Measurements from ENCODE around the gene GCGR.
A peak's percentile ranks its signal among the peaks of the same experiment; 100 is the strongest.

Gene GCGR

DNA sequence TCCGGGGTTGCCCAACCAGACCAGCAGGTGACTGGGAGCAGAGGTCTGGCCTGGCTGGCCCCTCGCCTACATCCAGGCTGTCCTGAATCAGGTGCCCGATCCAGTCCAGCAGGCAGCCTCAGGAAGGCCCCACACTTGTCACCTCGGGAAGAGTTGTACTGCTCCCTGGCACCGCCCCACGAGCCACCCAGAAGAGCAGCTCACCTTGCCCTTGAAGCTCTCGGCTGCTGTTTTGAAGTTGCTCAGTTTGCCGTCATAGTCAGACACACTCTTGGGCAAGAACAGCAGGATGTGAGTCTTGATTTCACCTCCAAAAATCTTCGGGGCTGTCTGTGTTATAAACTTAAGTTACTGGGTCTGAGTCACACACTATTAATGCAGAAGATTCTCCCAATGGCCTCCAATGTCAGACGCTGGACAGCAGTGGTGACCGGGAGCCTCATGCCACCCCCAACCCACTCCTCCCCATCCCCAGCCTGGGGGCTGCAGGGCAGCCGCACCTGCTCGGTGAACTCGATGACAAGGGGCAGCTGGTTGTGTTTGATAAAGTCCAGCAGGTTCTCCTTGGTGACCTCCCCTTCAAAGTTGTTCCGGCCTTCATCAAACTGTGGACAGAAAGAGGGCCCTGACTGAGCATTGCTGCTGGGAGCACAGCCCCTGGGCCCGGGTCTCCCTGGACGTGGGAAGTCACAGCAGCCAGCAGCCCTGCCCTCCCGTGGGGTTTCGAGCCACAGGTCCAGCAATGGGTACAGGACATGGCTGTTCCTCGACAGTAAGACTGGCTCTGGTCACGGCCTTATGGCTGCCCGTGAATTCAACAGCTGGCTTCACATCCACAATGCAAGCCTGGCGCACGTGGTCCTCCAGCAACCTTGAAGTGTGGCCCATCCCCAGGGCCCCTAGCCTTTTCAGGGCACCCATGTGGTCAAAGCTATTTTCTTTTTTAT lies 43.1 kb downstream of the GCGR start:
- no peak for DNase-seq (ENCODE audit: low read depth in 2 of 2)

- DNase-seq (ENCODE audit: low read depth in 2 of 2), result no peak
These were observed 45.5 kb downstream of the GCGR start for GRCh38 chr17:81849457-81849856.

DNA sequence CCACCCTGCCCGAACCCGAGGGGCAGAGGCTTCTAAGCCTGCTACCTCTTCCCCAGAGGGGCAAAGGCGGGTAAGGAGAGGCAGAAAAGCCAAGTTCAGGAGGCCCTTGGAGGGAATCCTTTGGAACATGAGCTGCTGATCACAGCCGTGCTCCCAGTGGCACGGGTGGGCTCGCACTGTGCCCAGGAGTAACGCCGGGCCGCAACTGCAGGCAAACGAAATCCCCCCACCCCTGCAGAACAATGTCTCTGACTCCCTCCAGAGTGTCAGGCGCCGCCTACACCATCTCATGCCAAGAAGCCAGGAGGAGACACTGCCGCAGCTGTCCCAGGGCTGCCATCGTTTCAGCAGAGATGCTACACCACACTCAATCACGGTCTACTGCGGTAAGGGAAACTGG lies 47.5 kb downstream of the GCGR start:
- no peak for DNase-seq (ENCODE audit: low read depth in 2 of 2)

DNA sequence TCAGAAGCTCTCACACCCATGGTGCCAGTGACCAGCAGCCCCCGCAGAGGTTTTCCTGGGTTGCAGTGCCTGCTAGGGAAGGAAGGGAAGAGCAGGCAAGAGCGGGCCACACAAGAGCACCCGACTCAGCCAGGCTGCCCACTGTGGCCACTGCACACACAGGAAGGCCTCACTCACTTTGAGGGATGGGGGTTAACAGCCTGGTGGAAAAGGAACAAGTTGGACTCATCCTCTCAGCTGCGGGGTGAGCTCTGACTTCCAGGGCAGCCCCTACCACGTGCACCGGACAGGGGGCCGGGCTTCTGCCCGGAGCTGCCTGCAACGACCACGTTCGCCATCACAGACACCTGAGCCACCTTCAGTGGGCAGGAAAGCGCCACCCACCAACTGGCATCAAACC lies 48.3 kb downstream of the GCGR start:
- DNase-seq (ENCODE audit: low read depth in 2 of 2), result no peak

GRCh38 chr17:81854974-81855774 lies 51.2 kb downstream of the GCGR start:
- DNase-seq (ENCODE audit: low read depth in 2 of 2), result no peak

GRCh38 chr17:81858170-81858966 lies 54.4 kb downstream of the GCGR start:
- no peak for DNase-seq (ENCODE audit: low read depth in 2 of 2)

- DNase-seq (ENCODE audit: low read depth in 2 of 2), result no peak
These were observed 55.3 kb downstream of the GCGR start for GRCh38 chr17:81858967-81859905.

GRCh38 chr17:81859906-81860755 lies 56.2 kb downstream of the GCGR start, which contains the start of gene P4HB:
Gene P4HB, minus strand, starts transcription at chr17:81860535. Its CDS starts 64 bp downstream, at chr17:81860471.
- DNase-seq (ENCODE audit: low read depth in 2 of 2), result peak in 1 of 2 donors; percentile 97

DNA sequence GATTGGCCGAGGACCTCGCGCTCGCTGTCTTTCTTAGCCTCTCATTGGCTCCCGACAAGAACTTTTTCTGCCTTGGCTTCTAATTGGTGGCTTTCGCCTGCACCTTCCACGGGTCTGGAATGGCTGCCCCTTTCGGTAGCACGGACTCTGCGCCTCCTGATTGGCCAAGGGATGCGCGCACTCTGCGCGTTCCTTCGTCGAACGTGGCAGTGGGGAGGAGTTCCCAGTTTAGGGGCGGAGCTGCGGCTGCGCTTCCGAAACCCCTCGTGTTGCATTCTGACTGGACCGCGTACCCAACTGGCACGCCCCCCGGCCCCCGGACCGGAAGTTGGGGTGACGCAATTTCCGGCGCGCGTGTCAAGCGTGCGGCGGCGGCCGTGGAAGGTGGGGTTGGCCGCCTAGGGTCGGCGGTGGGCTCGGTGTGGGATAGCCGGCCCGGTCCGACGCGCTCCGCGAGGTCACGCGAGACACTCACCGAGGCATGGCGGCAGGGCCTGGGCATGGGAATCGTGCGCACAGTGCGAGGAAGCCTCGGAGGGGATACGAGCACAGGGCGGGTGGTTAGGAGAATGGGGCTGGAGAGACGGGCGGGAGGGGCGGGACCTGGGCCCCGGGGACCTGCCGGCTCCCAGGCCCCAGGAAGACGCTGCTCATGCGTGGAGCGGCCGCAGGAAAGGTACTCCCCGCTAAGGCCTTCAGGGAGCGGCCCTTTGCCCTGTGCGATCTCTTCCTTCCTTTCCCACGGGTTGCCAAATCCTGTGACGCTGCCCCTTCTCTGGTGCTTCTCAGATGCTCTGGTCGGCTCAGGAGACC lies 57.0 kb downstream of the GCGR start:
- DNase-seq (ENCODE audit: low read depth in 2 of 2), result peak; percentile 98 to 99

DNA sequence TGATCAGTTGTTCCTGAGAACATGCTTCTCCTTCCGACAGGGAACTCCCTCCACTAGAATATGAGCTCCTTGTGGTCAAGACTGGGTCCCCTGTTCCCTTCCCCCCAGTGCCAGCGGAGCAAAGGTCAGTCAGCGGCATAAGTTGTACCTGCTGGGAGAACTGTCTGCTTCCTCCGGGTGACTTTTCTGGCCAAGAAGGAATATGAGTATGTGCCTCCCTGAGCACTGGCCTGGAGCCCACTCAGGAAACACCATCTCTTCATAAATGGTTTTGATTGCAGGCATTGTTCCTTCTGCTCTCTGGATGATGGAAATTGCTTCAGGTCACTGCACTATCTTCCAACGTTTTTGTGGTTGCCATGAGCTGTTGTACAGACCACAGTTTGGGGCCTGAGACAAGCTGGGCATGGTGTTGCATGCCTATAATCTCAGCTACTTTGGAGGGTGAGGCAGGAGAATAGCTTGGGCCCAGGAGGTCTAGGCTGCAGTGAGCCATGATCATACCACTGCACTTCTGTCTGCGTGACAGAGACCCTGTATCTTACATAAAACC lies 59.2 kb downstream of the GCGR start:
- DNase-seq (ENCODE audit: low read depth in 2 of 2), result no peak
